PFSK-1 (cell line): Measurements from ENCODE around the gene CALML5.

Source experiments
- FOXP2 ChIP-seq: optimal IDR thresholded peaks from 2 replicates; pipeline ENCODE3; 2011; ENCODE audit warnings: borderline replicate concordance, control low read depth, inconsistent platforms; ENCODE audit not compliant: insufficient read depth; ENCODE audit errors: extremely low read length, extremely low read depth
- POLR2AphosphoS5 ChIP-seq: IDR thresholded peaks from 2 replicates; pipeline ENCODE4 v1.6.1; 2012; ENCODE audit warnings: low read depth, mild to moderate bottlenecking, control low read depth, low read length, moderate library complexity
- SIN3A ChIP-seq: IDR thresholded peaks from 2 replicates; pipeline ENCODE4 v1.6.1; 2012; ENCODE audit warnings: mild to moderate bottlenecking, low read length, moderate library complexity, borderline replicate concordance; ENCODE audit not compliant: insufficient read depth
- TAF1 ChIP-seq: IDR thresholded peaks from 2 replicates; pipeline ENCODE4 v1.6.1; 2012; ENCODE audit warnings: low read length, control low read depth, borderline replicate concordance; ENCODE audit not compliant: insufficient read depth
- TF ChIP-seq, protein P1 (sequence below), 2 experiments: IDR thresholded peaks; 2 replicates each; pipeline versions ENCODE4 v1.6.1 to v1.8.0; 2011 to 2012; ENCODE audit warnings: low read depth in 2 of 2, low read length in 2 of 2, control low read depth in 1 of 2, inconsistent platforms in 1 of 2, mild to moderate bottlenecking in 1 of 2, moderate library complexity in 1 of 2; ENCODE audit not compliant: insufficient read depth in 1 of 2

CALML5 gene

DNA sequence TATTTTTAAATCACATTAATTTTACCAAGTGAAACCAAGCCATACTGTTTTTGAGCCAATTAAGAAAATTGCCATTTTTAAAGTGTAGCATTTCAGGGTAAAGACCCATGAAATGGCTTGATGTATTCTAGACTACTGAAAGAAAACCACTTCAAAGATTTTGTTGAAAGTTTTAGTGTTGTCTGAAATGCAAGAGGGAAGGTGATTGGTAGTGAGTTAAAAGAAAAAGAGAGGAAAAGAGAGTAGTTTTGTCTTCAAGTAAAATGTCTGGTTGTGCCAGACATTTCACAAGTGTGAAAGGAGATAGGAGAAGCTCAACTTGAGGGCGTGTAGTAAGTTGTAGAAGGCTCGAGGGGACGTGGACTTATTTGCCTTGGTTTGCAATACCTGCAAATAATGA lies 41.6 kb downstream of the CALML5 start:
- no peak for TF ChIP-seq TAF1
- TF ChIP-seq FOXP2: no peak

DNA sequence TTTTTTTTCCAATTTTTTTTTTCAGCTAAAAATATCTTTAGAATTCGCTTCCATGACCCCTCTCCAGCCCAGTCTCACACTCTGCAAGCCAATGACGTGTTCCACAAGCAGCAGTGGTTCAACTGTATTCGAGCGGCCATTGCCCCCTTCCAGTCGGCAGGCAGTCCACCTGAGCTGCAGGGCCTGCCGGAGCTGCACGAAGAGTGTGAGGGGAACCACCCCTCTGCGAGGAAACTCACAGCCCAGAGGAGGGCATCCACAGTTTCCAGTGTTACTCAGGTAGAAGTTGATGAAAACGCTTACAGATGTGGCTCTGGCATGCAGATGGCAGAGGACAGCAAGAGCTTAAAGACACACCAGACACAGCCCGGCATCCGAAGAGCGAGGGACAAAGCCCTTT lies 42.8 kb downstream of the CALML5 start:
- no peak for TF ChIP-seq POLR2AphosphoS5
- TF ChIP-seq, protein P1, sequence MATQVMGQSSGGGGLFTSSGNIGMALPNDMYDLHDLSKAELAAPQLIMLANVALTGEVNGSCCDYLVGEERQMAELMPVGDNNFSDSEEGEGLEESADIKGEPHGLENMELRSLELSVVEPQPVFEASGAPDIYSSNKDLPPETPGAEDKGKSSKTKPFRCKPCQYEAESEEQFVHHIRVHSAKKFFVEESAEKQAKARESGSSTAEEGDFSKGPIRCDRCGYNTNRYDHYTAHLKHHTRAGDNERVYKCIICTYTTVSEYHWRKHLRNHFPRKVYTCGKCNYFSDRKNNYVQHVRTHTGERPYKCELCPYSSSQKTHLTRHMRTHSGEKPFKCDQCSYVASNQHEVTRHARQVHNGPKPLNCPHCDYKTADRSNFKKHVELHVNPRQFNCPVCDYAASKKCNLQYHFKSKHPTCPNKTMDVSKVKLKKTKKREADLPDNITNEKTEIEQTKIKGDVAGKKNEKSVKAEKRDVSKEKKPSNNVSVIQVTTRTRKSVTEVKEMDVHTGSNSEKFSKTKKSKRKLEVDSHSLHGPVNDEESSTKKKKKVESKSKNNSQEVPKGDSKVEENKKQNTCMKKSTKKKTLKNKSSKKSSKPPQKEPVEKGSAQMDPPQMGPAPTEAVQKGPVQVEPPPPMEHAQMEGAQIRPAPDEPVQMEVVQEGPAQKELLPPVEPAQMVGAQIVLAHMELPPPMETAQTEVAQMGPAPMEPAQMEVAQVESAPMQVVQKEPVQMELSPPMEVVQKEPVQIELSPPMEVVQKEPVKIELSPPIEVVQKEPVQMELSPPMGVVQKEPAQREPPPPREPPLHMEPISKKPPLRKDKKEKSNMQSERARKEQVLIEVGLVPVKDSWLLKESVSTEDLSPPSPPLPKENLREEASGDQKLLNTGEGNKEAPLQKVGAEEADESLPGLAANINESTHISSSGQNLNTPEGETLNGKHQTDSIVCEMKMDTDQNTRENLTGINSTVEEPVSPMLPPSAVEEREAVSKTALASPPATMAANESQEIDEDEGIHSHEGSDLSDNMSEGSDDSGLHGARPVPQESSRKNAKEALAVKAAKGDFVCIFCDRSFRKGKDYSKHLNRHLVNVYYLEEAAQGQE (IDR thresholded peaks at IDR 0.05; ENCODE audit: insufficient read depth in 1 of 2, low read depth in 2 of 2, low read length in 2 of 2): no peak
- no peak for TF ChIP-seq TAF1
- no peak for TF ChIP-seq SIN3A
- no peak for TF ChIP-seq FOXP2

DNA sequence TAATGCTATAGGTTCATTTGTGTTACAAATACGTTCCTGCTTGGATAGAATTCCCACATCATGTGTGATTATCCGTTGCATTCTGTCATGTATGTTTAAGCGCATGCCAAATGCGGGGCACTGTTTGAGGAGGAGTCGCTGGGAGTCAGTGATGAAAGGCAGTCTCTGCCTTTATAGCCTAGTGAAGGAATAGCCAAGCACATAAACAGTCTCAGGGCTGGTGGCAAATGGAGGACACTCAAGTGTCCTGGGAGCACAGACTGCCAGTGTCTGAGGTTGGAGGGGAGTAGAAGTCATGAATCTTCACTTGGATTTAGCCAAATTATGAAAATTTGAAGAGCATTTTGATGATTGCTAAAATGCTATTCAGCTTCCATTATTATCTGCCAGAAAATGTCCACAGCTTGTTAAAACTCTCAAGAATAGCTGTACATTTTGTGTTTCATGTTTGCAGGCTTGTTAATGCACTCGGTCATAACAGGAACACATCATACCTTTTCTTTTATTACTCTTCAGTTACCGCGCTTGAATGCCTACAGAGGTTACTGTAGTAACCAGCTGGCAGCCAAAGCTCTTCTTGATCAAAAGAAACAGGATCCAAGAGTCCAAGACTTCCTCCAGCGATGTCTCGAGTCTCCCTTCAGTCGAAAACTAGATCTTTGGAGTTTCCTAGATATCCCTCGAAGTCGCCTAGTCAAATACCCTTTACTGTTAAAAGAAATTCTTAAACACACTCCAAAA lies 45.5 kb downstream of the CALML5 start:
- TF ChIP-seq SIN3A: no peak
- no peak for TF ChIP-seq FOXP2
- no peak for TF ChIP-seq POLR2AphosphoS5
- TF ChIP-seq, protein P1 (IDR thresholded peaks at IDR 0.05; ENCODE audit: insufficient read depth in 1 of 2, low read depth in 2 of 2, low read length in 2 of 2): no peak
- no peak for TF ChIP-seq TAF1

DNA sequence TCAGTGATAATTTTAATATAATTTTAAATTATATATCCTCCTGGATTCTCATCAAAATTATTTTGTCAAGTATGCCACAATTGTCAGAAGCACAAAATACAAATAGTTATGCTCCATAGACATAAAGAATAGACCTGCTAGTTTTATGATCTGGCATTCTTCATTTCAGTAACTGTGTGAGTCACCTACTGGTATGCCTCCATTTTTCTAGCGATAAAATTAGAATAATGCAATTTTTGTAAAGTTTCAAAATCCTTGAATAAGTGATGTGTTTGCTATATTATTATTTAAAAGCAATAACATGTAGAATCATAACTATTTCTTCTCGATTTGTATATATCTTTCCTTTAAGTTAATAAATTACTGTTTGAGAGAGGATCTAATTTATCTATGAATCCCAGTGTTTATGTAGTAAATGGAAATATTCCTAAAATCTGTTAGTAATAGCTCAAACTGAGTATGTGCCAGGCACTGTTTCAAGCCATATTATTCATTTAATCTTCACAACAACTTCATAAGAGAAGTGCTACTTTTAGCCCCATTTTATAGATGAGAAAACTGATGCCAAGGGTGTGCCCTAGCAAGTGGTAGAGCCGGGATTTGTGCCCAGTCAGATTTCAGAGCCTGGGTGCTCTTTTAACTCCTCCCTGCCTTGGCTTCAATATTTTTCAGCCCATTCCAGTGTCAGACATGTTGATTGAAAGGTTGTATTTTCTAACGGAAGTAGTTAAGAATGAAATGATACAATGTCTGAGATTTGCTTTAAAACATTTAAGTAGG lies 48.6 kb downstream of the CALML5 start:
- TF ChIP-seq TAF1 (no peak), SIN3A (no peak)

DNA sequence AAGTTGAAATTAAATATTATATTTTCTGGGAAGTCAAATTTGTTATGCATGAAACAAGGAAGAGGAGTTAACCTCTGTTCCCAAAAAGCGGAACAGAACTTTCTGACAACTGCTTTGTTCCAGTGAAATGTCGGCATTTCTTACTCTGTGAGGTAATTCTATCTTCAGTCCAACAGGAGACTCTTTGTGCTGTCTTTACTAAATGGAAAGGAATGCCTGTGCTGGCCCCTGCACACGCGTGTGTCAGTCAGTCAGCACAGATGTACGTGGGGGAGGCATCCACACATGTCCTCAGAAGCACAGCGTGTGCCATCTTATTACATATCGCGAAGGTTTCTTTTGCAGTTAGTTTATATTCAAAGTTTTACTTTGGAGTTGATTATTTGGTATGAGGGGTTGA lies 49.5 kb downstream of the CALML5 start:
- no peak for TF ChIP-seq POLR2AphosphoS5
- TF ChIP-seq, protein P1 (IDR thresholded peaks at IDR 0.05; ENCODE audit: insufficient read depth in 1 of 2, low read depth in 2 of 2, low read length in 2 of 2): no peak
- TF ChIP-seq FOXP2: no peak
- TF ChIP-seq TAF1: no peak
- no peak for TF ChIP-seq SIN3A

DNA sequence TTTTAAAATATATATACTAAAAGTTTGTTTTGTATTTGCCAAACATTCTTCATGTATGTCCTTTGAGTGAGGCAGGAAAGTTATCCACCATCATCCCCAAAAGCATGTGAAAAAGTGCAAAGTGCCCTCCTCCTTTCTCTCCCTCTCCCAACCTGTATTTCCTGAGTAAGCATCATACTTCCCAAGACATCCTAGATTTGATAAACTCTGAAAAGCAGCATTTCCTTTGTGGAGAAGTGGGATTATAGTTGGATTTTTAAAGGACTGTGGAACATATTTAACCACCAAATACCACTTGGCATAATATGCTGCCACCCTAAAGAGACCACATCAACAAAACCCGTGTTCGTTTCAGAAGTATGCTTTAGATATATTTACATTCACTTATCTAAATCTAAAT lies 50.1 kb downstream of the CALML5 start:
- TF ChIP-seq, protein P1 (IDR thresholded peaks at IDR 0.05; ENCODE audit: insufficient read depth in 1 of 2, low read depth in 2 of 2, low read length in 2 of 2): no peak
- TF ChIP-seq TAF1: no peak
- TF ChIP-seq SIN3A: no peak
- no peak for TF ChIP-seq FOXP2
- TF ChIP-seq POLR2AphosphoS5: no peak
